Measurements from ENCODE around the gene EPYC.

GRCh38 chr12:90999527-90999926 lies 5.2 kb downstream of the EPYC start:
- TF ChIP-seq EZH2phosphoT487 (IDR thresholded peaks at IDR 0.05; ENCODE audit: insufficient read depth, low read depth) (no peak), EZH2 (IDR thresholded peaks at IDR 0.05; ENCODE audit: insufficient read depth, poor library complexity, severe bottlenecking) (no peak)

Measured in GM23248 (cell line).